GM19467 (cell line): ENCODE measurements around the gene ASB18.

Experiments used
- ATAC-seq: cut with Tn5 transposase; IDR thresholded peaks from one replicate; pipeline ENCODE4 v1.9.1; 2021; ENCODE audit warnings: mild to moderate bottlenecking, moderate library complexity; ENCODE audit not compliant: unreplicated experiment

Gene ASB18

GRCh38 chr2:236209996-236210395 is 54.2 kb downstream of the ASB18 start:
- no peak for ATAC-seq

- ATAC-seq = no peak
Observed at GRCh38 chr2:236209535-236209934, 54.7 kb downstream of the ASB18 start.

DNA sequence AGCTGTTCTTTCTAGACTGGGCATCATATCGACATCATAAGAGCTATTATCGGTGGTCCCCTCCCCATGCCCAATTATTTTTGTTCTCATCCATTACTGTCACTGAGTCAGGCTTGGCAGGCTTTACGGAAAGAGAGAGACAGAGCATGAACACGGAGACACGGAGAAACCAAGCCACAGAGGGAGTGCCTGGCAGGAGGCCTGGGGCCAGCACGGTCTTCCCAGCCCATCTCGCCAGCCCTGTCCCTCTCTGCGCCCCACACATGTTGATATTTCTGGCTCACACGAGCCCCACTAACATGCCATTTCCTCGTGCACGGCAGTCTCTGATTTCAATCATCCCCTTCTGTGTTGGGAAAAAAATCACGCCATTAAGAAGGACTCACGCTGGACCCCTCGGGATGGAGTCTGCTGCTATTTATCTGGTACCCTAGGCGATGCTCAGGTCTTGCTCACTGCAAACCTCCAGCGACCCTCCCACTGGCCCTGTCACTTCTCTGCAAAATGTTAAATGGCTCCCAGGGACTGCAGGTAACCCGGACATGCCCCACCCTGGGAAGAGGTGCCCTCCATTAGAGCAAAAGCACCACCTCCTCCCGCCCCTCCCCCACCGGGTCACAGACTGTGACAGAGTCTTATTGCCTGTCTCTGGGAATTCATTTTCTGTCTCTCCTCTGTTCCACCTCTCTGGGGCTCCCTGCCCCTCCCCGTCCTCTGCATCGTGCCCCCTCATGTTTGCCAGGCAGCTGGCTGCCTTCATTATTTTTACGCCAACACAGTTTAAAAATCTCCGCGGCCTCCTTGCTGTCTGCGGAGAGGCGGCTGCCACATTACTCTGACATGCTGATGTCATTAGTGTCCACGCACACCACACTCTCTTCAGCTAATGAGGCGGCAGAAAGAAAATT is 55.9 kb downstream of the ASB18 start:
- ATAC-seq = no peak

- ATAC-seq = no peak
Observed at GRCh38 chr2:236207472-236207871, 56.7 kb downstream of the ASB18 start.

GRCh38 chr2:236205867-236206645 is 58.1 kb downstream of the ASB18 start:
- no peak for ATAC-seq

- no peak for ATAC-seq
Observed at GRCh38 chr2:236204953-236205352, 59.3 kb downstream of the ASB18 start.

- ATAC-seq = no peak
Observed at GRCh38 chr2:236200378-236200777, 63.8 kb downstream of the ASB18 start.

DNA sequence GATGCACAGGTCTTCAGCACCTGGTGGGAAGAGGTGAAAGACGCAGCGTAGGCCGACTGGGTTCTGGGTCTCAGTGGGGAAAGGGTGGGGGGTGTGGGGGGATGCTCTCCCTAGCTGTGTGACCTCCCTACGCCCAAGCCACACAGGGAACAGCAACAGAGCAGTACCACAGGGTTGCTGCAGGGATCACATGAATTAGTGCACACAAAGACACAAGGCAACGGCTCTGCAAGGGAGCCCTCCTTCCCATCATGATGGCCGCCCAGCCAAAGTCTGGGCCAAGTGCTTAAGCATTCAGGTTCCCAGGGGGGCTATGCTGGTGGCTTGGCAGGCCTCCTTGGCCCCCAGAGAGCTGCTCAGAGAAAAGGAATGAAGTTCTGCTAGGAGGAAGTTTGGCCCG is 67.8 kb downstream of the ASB18 start:
- ATAC-seq = no peak

DNA sequence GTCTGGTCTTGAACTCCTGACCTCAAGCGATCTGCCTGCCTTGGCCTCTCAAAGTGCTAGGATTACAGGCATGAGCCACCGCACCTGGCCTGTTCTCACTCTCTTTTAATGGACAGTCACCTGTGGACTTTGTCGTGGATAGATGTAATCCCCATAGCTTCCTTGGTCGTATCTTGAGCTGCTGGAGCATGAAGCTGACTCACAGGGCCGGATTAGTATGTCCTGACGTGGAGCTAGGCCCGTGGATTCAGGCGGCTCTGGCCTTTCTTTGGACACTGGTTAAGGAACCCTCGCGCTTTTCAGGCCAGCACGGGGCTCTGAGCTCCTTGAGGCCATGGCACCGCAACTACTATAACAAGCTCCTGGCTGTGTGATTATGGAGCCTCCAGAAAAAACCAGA is 68.5 kb downstream of the ASB18 start:
- ATAC-seq = no peak

GRCh38 chr2:236194786-236195185 is 69.4 kb downstream of the ASB18 start:
- no peak for ATAC-seq

GRCh38 chr2:236193026-236193425 is 71.2 kb downstream of the ASB18 start:
- ATAC-seq = no peak

DNA sequence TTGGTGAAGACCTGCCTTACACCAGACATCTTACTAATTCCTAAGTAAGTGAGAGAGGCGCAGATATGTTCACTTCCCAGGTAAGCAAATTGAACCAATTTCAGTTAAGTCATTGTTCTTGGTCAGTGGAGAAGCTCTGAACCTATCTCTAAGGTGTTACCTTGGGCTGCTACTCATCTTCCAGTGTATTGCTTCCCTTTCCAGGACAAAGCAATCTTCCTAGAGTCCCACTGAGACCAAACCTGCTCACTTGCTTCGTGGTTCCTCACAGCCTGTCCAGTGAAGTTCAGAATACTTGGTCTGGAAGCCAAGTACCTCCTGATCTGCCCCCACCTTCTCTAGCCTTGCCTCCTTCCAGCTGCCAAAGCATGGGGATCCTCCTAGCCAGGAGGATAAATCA is 73.5 kb downstream of the ASB18 start:
- no peak for ATAC-seq

- ATAC-seq = no peak
Observed at GRCh38 chr2:236184701-236185100, 79.5 kb downstream of the ASB18 start.

DNA sequence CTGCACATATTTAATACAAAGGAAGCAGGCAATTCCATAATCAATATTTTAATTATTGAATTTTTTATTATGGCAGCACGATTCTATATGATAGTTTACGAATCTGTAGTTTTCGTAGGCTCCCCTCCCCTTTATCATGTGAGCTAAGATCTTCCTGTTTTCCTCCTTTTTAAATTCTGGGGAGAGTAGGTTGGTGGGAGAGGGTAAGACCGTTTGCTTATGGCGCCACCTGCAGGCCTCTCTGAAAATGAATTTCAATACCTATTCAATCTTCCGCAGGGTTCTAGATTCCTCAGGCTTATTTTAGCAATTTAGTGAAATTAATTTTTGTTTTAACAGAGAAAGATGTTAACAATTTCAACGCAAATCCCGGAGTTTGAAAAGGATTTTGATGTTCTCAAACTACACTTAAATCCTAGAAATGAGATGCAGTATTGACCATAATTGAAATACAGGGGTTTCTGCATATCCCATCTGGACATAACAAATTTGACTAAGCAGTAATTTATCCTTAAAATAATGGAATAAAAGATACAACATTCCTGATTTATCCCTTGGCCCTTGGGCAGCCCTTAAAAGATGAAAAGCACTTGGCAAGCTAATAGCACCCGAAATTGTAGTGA is 83.3 kb downstream of the ASB18 start:
- ATAC-seq = no peak

DNA sequence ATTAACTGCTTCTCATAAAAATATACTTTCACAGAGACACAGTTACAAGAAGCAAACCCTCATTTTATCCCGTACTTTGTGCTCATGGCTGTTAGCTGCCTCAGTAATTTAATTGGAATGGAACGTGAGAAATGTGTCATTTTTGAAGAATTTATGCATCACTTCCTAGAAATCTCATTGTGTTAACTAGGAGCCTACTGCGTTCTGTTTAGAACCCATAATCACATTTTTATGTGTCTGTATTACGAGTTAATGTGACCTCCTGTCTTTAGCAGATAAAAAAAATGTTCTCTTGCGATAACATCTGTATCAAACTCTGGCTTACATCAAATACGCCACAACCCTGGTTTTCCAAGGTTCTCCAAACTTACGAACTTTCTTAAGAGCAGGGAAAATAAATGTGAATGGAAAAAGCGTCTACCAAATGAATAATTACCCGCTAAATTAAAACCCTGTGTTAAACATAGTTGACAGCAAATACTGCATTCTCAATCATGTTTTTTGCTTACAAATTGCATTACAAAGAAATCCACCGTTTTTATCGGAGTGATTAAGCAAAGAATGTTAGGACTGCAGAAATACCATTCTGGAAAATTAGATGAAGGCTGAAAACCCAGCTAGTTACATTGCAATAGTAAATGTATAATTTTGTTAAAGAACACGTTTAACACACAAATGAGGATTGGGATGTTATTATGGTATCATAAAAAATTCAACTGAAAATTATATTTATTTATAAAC is 84.0 kb downstream of the ASB18 start:
- ATAC-seq = no peak

DNA sequence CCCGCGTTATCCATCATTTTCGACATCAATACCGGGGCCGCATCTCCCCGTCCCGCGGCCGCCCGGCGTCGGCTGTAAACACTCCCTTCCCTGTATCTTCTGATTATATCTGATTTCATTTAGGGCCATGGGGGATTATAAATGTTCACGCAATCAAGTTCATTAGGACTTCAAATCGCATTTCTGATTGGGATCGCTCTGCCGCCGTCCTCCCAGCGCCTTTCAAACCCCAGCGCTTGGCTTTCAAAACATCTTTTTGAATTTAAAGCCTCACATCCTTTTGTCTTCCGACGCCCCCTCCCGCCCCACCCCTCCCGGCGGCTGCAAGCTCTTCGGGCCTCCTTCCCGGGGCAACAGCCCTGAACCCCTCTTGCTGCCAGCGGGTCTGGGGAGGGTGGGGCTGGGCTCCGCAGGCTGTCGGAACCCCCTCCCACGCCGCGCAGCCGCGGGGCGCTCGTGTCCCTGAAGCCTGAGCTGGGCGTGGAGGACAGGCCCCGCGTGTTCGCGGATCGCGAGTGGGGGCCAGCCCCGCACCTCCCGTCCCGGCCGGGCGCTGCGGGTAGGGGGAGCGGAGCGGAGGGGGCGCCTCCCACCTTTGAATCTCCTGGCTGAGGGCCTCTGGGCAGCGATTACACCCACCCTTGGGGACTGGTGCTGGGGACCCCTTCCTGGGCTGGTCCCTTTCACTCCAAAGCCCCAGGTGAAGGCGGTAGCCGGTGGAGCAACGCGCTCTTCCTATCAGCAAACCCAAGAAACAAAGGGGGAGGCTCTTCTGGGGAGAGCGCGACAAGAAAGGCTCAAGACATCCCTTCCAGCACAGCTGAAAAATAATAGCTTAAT is 84.8 kb downstream of the ASB18 start:
- ATAC-seq = no peak

DNA sequence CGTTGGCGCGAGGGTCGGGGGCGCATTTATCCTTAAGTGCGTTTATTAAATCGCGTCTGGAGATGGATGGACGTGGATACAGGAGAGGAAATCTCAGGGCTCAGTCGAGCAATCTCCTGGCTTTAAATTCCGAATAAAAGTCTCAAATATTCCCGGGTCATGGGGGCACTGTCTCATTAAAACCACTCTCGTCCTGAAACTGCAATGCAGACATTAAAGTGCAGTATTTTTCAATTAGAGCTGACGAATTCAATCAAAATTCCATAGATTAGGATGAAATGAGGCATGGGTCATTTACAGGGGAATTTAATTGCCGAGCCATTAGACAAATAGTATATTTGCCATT is 85.3 kb downstream of the ASB18 start:
- no peak for ATAC-seq

DNA sequence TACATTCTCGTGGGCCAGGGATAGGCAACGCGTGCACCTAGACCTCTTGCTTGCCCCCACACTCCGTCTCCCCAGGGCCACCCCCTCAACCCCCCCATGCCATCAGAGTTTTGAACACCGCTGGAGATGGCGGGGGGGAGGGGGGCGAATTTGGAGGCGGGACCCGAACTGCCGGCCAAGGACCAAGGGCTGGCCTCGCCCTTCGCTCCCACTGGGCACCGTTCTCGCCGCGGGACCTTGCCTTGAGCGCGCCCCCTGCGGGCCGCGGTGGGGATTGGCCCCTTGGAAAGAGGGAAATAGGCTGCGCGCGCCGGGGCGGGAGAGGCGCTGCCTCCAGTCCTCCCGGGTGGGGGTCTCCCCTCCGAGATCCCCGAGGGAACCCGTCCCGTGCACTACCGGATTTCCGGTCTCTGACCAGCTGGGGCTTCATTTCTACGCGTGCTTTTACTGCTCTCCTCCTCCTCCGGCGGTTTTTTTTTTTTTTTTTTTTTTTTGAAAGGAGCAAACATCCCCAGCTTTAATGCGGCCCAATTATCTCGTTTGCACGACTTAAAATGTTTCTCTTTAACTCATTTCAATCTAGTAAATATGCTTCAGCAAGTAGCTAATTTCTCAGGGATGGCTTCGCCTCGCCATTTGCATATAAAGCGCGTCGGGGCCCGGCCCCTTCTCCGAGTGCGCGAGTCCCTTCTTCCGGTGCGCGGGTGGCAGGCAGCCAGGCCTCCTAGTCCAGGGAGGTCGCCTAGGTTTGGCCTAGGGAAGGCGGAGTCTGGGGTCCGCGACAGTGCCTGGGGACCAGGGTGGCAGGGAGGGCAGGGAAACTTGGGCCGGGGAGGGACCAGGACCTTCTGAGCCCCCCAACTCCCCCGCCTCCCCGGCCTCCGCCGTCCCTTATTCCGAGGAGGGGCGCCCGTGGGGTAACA is 86.0 kb downstream of the ASB18 start:
- no peak for ATAC-seq

DNA sequence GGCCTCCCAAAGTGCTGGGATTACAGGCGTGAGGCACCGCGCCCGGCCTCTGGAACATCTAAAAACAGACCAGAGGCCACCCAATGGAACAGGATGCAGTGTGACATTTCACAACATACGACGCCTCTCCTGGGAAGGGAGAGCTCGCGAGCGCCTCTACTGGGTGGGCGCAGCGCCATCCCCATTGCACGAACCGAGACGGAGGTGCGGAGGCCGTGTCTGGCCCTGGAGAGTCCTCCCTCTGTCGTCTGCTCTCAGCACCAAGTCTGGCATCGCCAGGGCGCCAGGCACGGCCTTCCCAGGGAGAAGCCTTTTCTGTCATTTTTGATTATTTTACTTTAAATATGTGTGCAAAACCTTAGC is 86.6 kb downstream of the ASB18 start:
- ATAC-seq = no peak
